ENCODE measurements around the gene SDK1.

- TF ChIP-seq CTCF (IDR thresholded peaks at IDR 0.05; ENCODE audit: low read depth, low read length, missing input control): no peak
- no peak for TF ChIP-seq ATF3 (IDR thresholded peaks at IDR 0.05)
- no peak for TF ChIP-seq RXRA (IDR thresholded peaks at IDR 0.05)
- no peak for TF ChIP-seq TAF1 (conservative IDR thresholded peaks at IDR 0.05)
- TF ChIP-seq JUND (IDR thresholded peaks at IDR 0.05): no peak
- no peak for TF ChIP-seq ZBTB33 (IDR thresholded peaks at IDR 0.05)
- no peak for TF ChIP-seq GABPA (IDR thresholded peaks at IDR 0.05 in 1 of 2, conservative IDR thresholded peaks at IDR 0.05 in 1 of 2)
- no peak for TF ChIP-seq REST (IDR thresholded peaks at IDR 0.05)
- no peak for TF ChIP-seq RAD21 (IDR thresholded peaks at IDR 0.05)
These were observed 591.1 kb downstream of the SDK1 start for GRCh38 chr7:3892157-3892556.

Measured in liver (tissue), 3 donors.